ENCODE measurements around the gene C11orf86. TPM values are rescaled to one million over a fixed set of nuclear protein-coding genes. Genes with fewer than 3 reads are reported as not detected.

Gene C11orf86
- total RNA-seq = not detected in 2 replicates

GRCh38 chr11:66974724-66975404 lies at the start of gene C11orf86:
TSS of gene C11orf86 (plus strand) at chr11:66975304. CDS start at chr11:66975363, 59 bp downstream.

GRCh38 chr11:66958232-66958955 lies 16.7 kb upstream of the C11orf86 start, which contains the start of gene PC:
TSS of gene PC (minus strand) at chr11:66958383. CDS start at chr11:66872159, 86,224 bp downstream.

GRCh38 chr11:67022961-67023956 lies 48.2 kb downstream of the C11orf86 start, which contains the start of gene SYT12:
TSS of gene SYT12 (plus strand) at chr11:67023134. CDS start at chr11:67030145, 7,011 bp downstream.

Other genes starting within 250 kb of the C11orf86 start
- gene SPTBN2, start 246.1 kb upstream of the C11orf86 start, total RNA-seq = 26.3 and 38.3 TPM in 2 replicates
- gene RCE1, start 131.9 kb upstream of the C11orf86 start, total RNA-seq = 12.2 and 14.0 TPM in 2 replicates
- 15.0 and 19.8 TPM in 2 replicates for gene LRFN4, start 118.2 kb upstream of the C11orf86 start, total RNA-seq
- 5.5 and 7.8 TPM in 2 replicates for gene PC, start 16.9 kb upstream of the C11orf86 start, total RNA-seq
- not detected in 2 replicates for gene SYT12, start 47.8 kb downstream of the C11orf86 start, total RNA-seq
- gene RHOD, start 81.5 kb downstream of the C11orf86 start, total RNA-seq = 4.9 and 6.2 TPM in 2 replicates
- 27.9 and 34.7 TPM in 2 replicates for gene KDM2A, start 144.0 kb downstream of the C11orf86 start, total RNA-seq